Measurements from ENCODE around the gene H3-3A.
A peak's percentile ranks its signal among the peaks of the same experiment; 100 is the strongest.

H3-3A gene

DNA sequence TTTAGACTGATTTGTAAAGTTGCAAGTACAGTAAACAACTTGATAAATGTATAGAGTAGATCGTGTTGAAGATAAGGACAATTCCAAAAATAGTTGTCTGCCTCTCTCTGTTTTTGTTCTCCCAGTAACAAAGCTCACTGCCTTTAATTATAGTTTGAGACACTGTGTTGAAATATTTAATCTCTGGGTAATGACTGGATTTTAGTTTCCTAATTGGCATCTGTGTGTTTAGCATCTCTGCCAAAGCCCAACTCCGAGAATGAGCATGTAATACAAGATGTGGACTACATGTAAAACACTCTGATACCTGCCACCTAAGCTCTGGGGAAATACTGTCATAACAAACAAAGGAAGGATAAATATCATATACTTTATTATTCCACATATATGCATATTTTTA is 35.7 kb upstream of the H3-3A start:
- DNase-seq (ENCODE audit: low read depth), result no peak
- H3K4me3 ChIP-seq (ENCODE audit: control insufficient read depth, low read depth, low read length), result no peak overlapping the region
- TF ChIP-seq, protein P1, sequence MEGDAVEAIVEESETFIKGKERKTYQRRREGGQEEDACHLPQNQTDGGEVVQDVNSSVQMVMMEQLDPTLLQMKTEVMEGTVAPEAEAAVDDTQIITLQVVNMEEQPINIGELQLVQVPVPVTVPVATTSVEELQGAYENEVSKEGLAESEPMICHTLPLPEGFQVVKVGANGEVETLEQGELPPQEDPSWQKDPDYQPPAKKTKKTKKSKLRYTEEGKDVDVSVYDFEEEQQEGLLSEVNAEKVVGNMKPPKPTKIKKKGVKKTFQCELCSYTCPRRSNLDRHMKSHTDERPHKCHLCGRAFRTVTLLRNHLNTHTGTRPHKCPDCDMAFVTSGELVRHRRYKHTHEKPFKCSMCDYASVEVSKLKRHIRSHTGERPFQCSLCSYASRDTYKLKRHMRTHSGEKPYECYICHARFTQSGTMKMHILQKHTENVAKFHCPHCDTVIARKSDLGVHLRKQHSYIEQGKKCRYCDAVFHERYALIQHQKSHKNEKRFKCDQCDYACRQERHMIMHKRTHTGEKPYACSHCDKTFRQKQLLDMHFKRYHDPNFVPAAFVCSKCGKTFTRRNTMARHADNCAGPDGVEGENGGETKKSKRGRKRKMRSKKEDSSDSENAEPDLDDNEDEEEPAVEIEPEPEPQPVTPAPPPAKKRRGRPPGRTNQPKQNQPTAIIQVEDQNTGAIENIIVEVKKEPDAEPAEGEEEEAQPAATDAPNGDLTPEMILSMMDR (conservative IDR thresholded peaks at IDR 0.05; ENCODE audit: control insufficient read depth, insufficient read depth, low read depth, low read length), result no peak

DNA sequence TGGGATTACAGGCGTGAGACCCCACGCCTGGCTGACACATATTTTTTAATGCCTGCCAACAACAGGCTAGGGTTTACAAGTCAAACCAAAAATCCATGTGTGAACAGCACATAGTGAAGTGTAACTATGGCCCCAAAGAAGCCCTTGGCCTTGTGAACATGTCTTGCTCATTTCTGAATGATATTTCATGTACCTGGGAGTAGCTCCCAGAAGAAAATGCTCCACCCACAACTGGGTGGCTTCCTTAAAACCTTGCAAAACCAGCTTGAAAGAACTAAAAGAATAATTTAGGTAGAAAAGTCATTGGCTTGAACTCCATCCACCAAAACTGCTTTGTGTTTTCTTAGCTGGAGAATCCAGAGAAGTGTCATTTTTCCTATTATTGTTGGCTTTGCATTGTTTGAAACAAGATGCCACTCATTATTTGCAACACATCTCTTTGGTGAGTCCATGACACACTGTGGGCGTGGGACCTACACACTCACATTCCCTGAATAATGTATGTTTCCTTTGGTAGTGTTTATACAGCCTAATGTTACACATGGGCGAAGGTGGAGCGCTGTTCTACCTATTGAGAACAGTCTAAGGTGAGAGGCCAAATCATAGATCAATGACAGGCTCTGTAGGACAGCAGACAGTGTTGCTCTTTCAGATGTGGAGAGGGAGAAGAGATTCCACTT is 34.8 kb upstream of the H3-3A start:
- DNase-seq (ENCODE audit: low read depth), result peak; percentile 6
- TF ChIP-seq, protein P1 (conservative IDR thresholded peaks at IDR 0.05; ENCODE audit: control insufficient read depth, insufficient read depth, low read depth, low read length), result no peak
- no peak overlapping the region for H3K4me3 ChIP-seq (ENCODE audit: control insufficient read depth, low read depth, low read length)

DNA sequence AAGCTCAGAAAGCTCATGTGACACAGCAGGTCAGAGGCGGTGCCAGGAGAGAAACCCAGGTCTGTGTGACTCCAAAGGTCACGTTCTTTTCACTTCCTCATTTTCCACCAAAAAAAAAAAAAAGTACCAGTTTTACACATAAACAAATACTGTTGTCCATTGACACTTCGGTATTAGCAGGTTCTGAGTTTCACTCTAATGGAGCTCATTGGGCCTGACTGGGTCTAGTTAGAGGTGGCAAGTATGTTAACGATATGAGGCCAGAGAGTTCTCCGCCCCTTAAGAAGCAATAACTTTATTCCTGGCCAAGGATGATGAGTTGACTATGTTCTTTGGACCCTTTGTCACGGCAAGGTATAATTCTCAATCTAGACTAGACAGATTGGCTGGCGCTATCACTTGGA is 33.4 kb upstream of the H3-3A start:
- TF ChIP-seq, protein P1 (conservative IDR thresholded peaks at IDR 0.05; ENCODE audit: control insufficient read depth, insufficient read depth, low read depth, low read length), result no peak
- DNase-seq (ENCODE audit: low read depth), result no peak
- H3K4me3 ChIP-seq (ENCODE audit: control insufficient read depth, low read depth, low read length), result no peak overlapping the region

DNA sequence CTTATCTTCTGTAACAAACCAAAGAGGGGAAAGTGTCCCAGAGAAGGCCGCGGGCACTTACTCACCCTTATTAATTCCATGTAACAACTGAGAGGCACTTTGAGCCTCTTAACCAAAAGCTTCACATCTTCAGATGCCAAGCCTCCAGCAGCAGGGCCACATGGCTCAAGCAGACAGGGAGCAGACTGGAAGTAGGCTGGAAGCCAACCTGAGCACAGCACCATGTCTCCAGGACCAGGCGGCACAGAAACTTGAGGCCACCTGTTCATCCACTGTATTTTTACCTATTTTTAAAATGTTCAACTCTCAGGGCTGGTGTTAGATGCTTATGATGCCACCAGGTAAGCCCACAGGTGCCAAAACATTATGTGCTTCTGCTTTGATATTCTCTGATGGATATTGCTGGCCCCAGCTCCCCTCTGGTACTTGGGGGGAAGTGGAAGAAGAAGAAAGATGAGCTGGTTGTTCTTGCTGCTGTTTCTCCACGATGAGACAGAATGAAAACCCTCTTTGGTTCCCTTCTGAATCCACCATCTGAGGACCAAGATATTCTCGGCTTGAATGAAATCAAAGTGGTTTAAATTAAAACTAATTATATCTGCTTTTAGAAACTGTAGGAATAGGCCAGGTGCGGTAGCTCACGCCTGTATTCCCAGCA is 32.8 kb upstream of the H3-3A start:
- DNase-seq (ENCODE audit: low read depth), result no peak
- TF ChIP-seq, protein P1 (conservative IDR thresholded peaks at IDR 0.05; ENCODE audit: control insufficient read depth, insufficient read depth, low read depth, low read length), result no peak
- H3K4me3 ChIP-seq (ENCODE audit: control insufficient read depth, low read depth, low read length), result no peak overlapping the region

DNA sequence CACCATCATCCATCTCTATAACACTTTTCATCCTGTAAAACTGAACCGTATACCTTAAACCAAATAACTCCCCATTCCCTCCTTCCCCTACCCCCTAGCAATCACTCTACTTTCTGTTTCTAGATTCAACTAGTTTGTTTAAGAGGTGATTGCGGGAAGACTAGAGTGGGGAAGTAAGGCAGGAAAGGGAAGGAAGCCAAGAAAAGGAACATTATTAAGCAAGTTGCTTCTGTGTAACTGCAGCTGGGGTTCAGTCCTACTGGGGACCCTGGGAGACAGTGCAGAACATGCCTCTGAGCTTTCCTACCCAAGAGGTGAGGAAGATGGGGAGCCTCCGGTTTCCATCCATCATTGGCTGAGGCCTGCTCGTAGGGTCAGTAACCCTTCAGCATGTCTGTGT is 28.9 kb upstream of the H3-3A start:
- H3K4me3 ChIP-seq (ENCODE audit: control insufficient read depth, low read depth, low read length), result no peak overlapping the region
- DNase-seq (ENCODE audit: low read depth), result no peak
- TF ChIP-seq, protein P1 (conservative IDR thresholded peaks at IDR 0.05; ENCODE audit: control insufficient read depth, insufficient read depth, low read depth, low read length), result no peak

DNA sequence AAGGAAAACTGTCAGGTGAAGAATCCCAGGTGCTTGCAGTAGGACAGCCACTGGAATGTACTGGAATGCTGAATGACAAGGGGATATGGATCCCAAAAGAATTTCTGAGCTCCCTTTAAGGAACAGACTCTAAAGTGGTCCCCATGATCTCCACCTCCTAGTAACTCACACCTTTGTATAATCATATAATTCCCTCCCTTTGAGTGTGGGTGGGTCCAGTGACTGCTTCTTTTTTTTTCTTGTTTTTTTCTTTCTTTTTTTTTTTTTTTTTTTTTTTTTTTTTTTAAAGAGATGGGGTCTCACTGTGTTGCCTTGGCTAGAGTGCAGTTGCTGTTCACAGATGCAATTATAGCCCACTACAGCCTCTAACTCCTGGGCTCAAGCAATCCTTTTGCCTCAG is 28.5 kb upstream of the H3-3A start:
- DNase-seq (ENCODE audit: low read depth), result no peak
- TF ChIP-seq, protein P1 (conservative IDR thresholded peaks at IDR 0.05; ENCODE audit: control insufficient read depth, insufficient read depth, low read depth, low read length), result no peak
- H3K4me3 ChIP-seq (ENCODE audit: control insufficient read depth, low read depth, low read length), result no peak overlapping the region

All from fibroblast of mammary gland (primary cell).